ENCODE data around the gene HMGN2.

DNA sequence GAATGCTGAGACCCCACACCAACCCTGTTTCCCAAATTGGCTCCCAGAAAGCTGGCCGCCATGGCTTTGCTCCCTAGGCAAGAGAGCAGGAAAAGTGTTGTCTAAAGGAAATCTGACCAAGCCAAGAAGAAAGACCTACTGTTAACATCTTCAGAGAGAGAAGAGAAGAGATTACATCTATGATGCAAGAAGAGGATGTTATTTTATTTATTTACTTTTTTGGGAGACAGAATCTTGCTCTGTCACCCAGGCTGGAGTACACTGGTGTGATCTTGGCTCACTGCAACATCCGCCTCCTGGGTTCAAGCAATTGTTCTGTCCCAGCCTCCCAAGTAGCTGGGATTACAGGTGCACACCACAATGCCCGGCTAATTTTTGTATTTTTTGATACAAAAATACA, 21.7 kb downstream of the HMGN2 start:
- no peak for TF ChIP-seq EED (CRISPR knock-in tag; IDR thresholded peaks at IDR 0.05)
- no peak for TF ChIP-seq ZNF572 (CRISPR knock-in tag; IDR thresholded peaks at IDR 0.05)
- no peak for TF ChIP-seq ZNF274 (CRISPR knock-in tag; IDR thresholded peaks at IDR 0.05)
- no peak for TF ChIP-seq ZFP36L1 (CRISPR knock-in tag; IDR thresholded peaks at IDR 0.05)
- TF ChIP-seq TBP (CRISPR knock-in tag; IDR thresholded peaks at IDR 0.05) = no peak
- TF ChIP-seq IRF2 (CRISPR knock-in tag; IDR thresholded peaks at IDR 0.05) = no peak
- no peak for TF ChIP-seq ZNF335 (CRISPR knock-in tag; IDR thresholded peaks at IDR 0.05)
- TF ChIP-seq, protein P1, sequence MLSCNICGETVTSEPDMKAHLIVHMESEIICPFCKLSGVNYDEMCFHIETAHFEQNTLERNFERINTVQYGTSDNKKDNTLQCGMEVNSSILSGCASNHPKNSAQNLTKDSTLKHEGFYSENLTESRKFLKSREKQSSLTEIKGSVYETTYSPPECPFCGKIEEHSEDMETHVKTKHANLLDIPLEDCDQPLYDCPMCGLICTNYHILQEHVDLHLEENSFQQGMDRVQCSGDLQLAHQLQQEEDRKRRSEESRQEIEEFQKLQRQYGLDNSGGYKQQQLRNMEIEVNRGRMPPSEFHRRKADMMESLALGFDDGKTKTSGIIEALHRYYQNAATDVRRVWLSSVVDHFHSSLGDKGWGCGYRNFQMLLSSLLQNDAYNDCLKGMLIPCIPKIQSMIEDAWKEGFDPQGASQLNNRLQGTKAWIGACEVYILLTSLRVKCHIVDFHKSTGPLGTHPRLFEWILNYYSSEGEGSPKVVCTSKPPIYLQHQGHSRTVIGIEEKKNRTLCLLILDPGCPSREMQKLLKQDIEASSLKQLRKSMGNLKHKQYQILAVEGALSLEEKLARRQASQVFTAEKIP (CRISPR knock-in tag; IDR thresholded peaks at IDR 0.05; ENCODE audit: borderline replicate concordance) = no peak
- TF ChIP-seq, protein P2, sequence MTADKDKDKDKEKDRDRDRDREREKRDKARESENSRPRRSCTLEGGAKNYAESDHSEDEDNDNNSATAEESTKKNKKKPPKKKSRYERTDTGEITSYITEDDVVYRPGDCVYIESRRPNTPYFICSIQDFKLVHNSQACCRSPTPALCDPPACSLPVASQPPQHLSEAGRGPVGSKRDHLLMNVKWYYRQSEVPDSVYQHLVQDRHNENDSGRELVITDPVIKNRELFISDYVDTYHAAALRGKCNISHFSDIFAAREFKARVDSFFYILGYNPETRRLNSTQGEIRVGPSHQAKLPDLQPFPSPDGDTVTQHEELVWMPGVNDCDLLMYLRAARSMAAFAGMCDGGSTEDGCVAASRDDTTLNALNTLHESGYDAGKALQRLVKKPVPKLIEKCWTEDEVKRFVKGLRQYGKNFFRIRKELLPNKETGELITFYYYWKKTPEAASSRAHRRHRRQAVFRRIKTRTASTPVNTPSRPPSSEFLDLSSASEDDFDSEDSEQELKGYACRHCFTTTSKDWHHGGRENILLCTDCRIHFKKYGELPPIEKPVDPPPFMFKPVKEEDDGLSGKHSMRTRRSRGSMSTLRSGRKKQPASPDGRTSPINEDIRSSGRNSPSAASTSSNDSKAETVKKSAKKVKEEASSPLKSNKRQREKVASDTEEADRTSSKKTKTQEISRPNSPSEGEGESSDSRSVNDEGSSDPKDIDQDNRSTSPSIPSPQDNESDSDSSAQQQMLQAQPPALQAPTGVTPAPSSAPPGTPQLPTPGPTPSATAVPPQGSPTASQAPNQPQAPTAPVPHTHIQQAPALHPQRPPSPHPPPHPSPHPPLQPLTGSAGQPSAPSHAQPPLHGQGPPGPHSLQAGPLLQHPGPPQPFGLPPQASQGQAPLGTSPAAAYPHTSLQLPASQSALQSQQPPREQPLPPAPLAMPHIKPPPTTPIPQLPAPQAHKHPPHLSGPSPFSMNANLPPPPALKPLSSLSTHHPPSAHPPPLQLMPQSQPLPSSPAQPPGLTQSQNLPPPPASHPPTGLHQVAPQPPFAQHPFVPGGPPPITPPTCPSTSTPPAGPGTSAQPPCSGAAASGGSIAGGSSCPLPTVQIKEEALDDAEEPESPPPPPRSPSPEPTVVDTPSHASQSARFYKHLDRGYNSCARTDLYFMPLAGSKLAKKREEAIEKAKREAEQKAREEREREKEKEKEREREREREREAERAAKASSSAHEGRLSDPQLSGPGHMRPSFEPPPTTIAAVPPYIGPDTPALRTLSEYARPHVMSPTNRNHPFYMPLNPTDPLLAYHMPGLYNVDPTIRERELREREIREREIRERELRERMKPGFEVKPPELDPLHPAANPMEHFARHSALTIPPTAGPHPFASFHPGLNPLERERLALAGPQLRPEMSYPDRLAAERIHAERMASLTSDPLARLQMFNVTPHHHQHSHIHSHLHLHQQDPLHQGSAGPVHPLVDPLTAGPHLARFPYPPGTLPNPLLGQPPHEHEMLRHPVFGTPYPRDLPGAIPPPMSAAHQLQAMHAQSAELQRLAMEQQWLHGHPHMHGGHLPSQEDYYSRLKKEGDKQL (CRISPR knock-in tag; IDR thresholded peaks at IDR 0.05; ENCODE audit: low read depth) = no peak

Data from HepG2 (cell line).